Stomach (tissue), 9 donors: Measurements from ENCODE around the gene FAM50B. TPM values are rescaled to one million over a fixed set of nuclear protein-coding genes. Genes with fewer than 3 reads are reported as not detected.

Experiments
- DNase-seq, 2 donors: peaks; one replicate each; pipeline versions ENCODE4 v3.0.0 to v3.0.0-alpha.2; 2013 to 2019
- H3K27ac ChIP-seq, 5 donors: fragments of 200-600 bp in 4 of 5; sonication (generic) in 4 of 5; one replicate each; pipeline ENCODE4 v1.5.1; 2013 to 2019; ENCODE audit warnings: mild to moderate bottlenecking in 1 of 5, moderate library complexity in 1 of 5
- H3K27me3 ChIP-seq, 3 donors: fragments of 200-600 bp; sonication (generic); one replicate each; pipeline ENCODE4 v1.5.1; 2017 to 2019; ENCODE audit warnings: mixed run types in 1 of 3
- H3K36me3 ChIP-seq, 4 donors: fragments of 200-600 bp; sonication (generic); 1 replicate in 3 of 4; 2 replicates in 1 of 4; pipeline ENCODE4 v1.5.1; 2016 to 2019
- H3K4me1 ChIP-seq, 4 donors: fragments of 200-600 bp; sonication (generic); one replicate each; pipeline ENCODE4 v1.5.1; 2016 to 2019
- H3K4me3 ChIP-seq, 4 donors: fragments of 200-600 bp; sonication (generic) in 3 of 4; one replicate each; pipeline ENCODE4 v1.5.1; 2016 to 2019; ENCODE audit warnings: mild to moderate bottlenecking in 1 of 4
- H3K9me3 ChIP-seq, 4 donors: fragments of 200-600 bp; sonication (generic); one replicate each; pipeline ENCODE4 v1.5.1; 2016 to 2019
- EP300 ChIP-seq: sonication (generic); formaldehyde crosslinking; IDR thresholded peaks from one replicate; pipeline ENCODE4 v1.6.1; 2017; ENCODE audit warnings: antibody characterized with exemption
- POLR2A ChIP-seq, 4 donors: fragments of 450-650 bp; IDR thresholded peaks; one replicate each; pipeline ENCODE4 v1.6.1; 2016; ENCODE audit warnings: antibody characterized with exemption in 4 of 4, control low read depth in 2 of 4, mild to moderate bottlenecking in 1 of 4, moderate library complexity in 1 of 4
- POLR2AphosphoS5 ChIP-seq, 3 donors: sonication (generic); formaldehyde crosslinking; IDR thresholded peaks; one replicate each; pipeline ENCODE4 v1.6.1; 2016; ENCODE audit warnings: antibody characterized with exemption in 3 of 3
- WGBS, 5 donors: extraction: QIAGEN DNeasy Blood & Tissue Kit in 3 of 5; methylation state at CpG; one replicate each; pipeline versions ENCODE4 v1.1.5 to v1.1.7; 2013 to 2018; 5-methylcytosine and 5-hydroxymethylcytosine counted together
- intact Hi-C: fragments of 100-400 bp; cut with DNase I; formaldehyde crosslinking; loops from one replicate; pipeline ENCODE4 v1.15.1; 2023; ENCODE audit warnings: low total_unique reads
- polyA plus RNA-seq, 3 donors: library from polyadenylated mRNA; stranded (reverse); fragments of 200-250 nt; gene quantifications; one replicate each; pipeline ENCODE4 v1.2.3, GENCODE V29; 2013
- total RNA-seq, 5 donors: library from RNA; depleted of rRNA; stranded (reverse); fragments of >200 nt; gene quantifications; one replicate each; pipeline versions ENCODE4 v1.1.0 to v1.2.3, GENCODE V29; 2014 to 2016
- TF ChIP-seq, protein P1 (sequence below), 7 experiments: fragments of 450-650 bp in 4 of 7; fragments of 200-600 bp in 3 of 7; sonication (generic) in 3 of 7; IDR thresholded peaks; one replicate each; pipeline ENCODE4 v1.5.1; 2016 to 2019; ENCODE audit warnings: antibody characterized with exemption in 7 of 7, control low read depth in 2 of 7, mild to moderate bottlenecking in 1 of 7
- donor health status: healthy with polysubstance abuse.
- donor health status: Bipolar disorder and iron deficiency.
- donor health status: healthy.

Gene FAM50B
- total and polyA plus RNA-seq, 8 donors, result 2.0 to 11.8 (median 7.3) TPM; not detected in 1

- no peak overlapping the region for H3K4me3 ChIP-seq
- H3K4me1 ChIP-seq, result peaks cover 5 to 20% (median 8%) of the 10 kb centered on the region in 4 donors
- peak in 1 of 2 donors; percentile 63 for DNase-seq
- 25 to 45% (median 35%) methylated on average over 5 to 9 of the region's 9 CpGs for WGBS, 5 donors
- H3K27me3 ChIP-seq, result no peaks in the 10 kb centered on the region
- no peak for TF ChIP-seq POLR2AphosphoS5 (IDR thresholded peaks at IDR 0.05)
- TF ChIP-seq, protein P1, sequence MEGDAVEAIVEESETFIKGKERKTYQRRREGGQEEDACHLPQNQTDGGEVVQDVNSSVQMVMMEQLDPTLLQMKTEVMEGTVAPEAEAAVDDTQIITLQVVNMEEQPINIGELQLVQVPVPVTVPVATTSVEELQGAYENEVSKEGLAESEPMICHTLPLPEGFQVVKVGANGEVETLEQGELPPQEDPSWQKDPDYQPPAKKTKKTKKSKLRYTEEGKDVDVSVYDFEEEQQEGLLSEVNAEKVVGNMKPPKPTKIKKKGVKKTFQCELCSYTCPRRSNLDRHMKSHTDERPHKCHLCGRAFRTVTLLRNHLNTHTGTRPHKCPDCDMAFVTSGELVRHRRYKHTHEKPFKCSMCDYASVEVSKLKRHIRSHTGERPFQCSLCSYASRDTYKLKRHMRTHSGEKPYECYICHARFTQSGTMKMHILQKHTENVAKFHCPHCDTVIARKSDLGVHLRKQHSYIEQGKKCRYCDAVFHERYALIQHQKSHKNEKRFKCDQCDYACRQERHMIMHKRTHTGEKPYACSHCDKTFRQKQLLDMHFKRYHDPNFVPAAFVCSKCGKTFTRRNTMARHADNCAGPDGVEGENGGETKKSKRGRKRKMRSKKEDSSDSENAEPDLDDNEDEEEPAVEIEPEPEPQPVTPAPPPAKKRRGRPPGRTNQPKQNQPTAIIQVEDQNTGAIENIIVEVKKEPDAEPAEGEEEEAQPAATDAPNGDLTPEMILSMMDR (IDR thresholded peaks at IDR 0.05), result peak in 3 of 7 experiments; percentile 19 to 45 (median 39)
- intact Hi-C loops, result loop anchor here (5.0 kb wide), 1 partner anchor 145 kb away; no protein-coding TSS in a partner anchor
- H3K36me3 ChIP-seq, result no peaks in the 10 kb centered on the region
- H3K9me3 ChIP-seq, result no peaks in the 10 kb centered on the region
- H3K27ac ChIP-seq, result peak overlapping the region in 2 of 5 donors; percentile 55 to 62
Measured at GRCh38 chr6:3887150-3887700, 38.1 kb downstream of the FAM50B start.

- H3K27ac ChIP-seq, result peak overlapping the region; percentile 3 to 62 (median 41)
- no peak overlapping the region for H3K4me3 ChIP-seq
- TF ChIP-seq POLR2AphosphoS5 (IDR thresholded peaks at IDR 0.05), result peak in 1 of 3 donors; percentile 32
- TF ChIP-seq EP300, result no peak
- 64 to 77% (median 66%) methylated on average over 15 of the region's 15 CpGs for WGBS, 5 donors
- peak; percentile 52 to 59 for DNase-seq
- H3K4me1 ChIP-seq, result peaks cover 5 to 20% (median 8%) of the 10 kb centered on the region in 4 donors
- no peaks in the 10 kb centered on the region for H3K36me3 ChIP-seq
- no peaks in the 10 kb centered on the region for H3K27me3 ChIP-seq
- H3K9me3 ChIP-seq, result no peaks in the 10 kb centered on the region
- intact Hi-C loops, result loop anchor here (5.0 kb wide), 1 partner anchor 146 kb away; no protein-coding TSS in a partner anchor
Measured at GRCh38 chr6:3888153-3888957, 39.2 kb downstream of the FAM50B start.

GRCh38 chr6:3890047-3890446 is 40.9 kb downstream of the FAM50B start:
- Histone ChIP-seq H3K4me1 (peaks cover 10 to 19% (median 15%) of the 10 kb centered on the region in 4 donors), H3K9me3 (no peaks in the 10 kb centered on the region), H3K27me3 (no peaks in the 10 kb centered on the region), H3K4me3 (no peak overlapping the region), H3K36me3 (no peaks in the 10 kb centered on the region), H3K27ac (no peak overlapping the region)
- intact Hi-C loops, result no loop called here
- DNase-seq, result no peak
- TF ChIP-seq, protein P1 (IDR thresholded peaks at IDR 0.05), result no peak
- 83 to 95% (median 89%) methylated on average over 9 of the region's 9 CpGs for WGBS, 5 donors

DNA sequence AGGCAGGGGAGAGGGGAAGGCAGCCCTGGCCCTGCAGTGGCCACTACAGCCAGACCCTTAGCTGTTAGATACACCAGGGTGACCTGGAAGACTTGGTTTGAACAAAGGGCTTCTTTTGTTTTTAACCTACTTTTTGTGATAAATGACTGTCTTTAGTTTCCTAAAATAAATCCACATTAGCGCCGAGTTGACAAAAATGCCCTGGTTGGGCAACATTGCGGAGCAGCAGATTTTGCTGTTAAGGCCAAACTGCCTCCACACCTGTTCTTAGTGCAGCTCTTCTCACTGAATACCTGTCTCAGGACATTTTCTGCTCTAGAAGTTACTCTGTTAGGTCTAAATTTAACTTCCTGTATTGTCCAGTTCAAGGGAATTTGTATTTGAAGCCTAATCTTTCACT is 42.7 kb downstream of the FAM50B start:
- no peak for DNase-seq
- intact Hi-C loops, result no loop called here
- no peaks in the 10 kb centered on the region for H3K27me3 ChIP-seq
- peaks cover 10 to 23% (median 15%) of the 10 kb centered on the region in 4 donors for H3K4me1 ChIP-seq
- no peaks in the 10 kb centered on the region for H3K36me3 ChIP-seq
- no peaks in the 10 kb centered on the region for H3K9me3 ChIP-seq
- H3K27ac ChIP-seq, result no peak overlapping the region
- WGBS, 5 donors, result 88 to 95% (median 91%) methylated on average over 3 of the region's 3 CpGs
- TF ChIP-seq POLR2A (IDR thresholded peaks at IDR 0.05) (no peak), POLR2AphosphoS5 (IDR thresholded peaks at IDR 0.05) (no peak), EP300 (no peak)
- TF ChIP-seq, protein P1 (IDR thresholded peaks at IDR 0.05), result no peak
- no peak overlapping the region for H3K4me3 ChIP-seq
